ENCODE data around the gene MUC5AC. TPM values are rescaled to one million over a fixed set of nuclear protein-coding genes. Genes with fewer than 3 reads are reported as not detected.

The MUC5AC gene
- total RNA-seq, 1 donor from 2014 or later = not detected

DNA sequence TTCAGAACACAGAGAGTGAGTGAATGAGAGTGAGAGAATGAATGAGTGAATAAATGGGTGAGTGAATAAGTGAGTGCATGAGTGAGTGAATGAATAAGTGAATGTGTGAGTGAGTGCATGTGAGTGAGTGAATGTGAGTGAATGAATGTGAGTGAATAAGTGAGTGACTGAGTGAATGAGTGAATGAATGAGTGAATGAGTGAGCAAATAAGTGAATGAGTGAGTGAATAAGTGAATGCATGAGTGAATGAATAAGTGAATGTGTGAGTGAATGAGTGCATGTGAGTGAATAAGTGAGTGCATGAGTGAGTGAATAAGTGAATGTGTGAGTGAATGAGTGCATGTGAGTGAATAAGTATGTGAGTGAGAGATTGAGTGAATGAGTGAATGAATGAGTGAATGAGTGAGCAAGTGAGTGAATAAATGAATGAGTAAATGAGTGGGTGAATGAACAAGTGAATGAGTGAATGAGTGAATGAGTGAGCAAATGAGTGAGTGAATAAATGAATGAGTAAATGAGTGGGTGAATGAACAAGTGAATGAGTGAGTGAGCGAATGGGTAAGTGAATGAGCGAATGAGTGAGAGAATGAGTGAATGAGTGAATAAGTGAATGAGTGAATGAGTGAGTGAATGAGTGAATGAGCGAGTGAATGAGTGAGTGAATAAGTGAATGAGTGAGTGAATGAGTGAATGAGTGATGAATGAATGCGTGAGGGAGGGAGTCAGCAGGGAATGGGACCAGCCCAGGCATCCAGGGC, 43.8 kb downstream of the MUC5AC start:
- Mint-ChIP-seq H3K4me3 (no peak overlapping the region), H3K9me3 (no peaks in the 10 kb centered on the region), H3K4me1 (no peaks in the 10 kb centered on the region), H3K36me3 (ENCODE audit: low read depth) (no peaks in the 10 kb centered on the region), H3K27me3 (no peaks in the 10 kb centered on the region), H3K27ac (no peak overlapping the region)
- ATAC-seq (ENCODE audit: low read depth) = no peak
- intact Hi-C loops (cut with micrococcal nuclease) = no loop called here
- DNase-seq = no peak
- TF ChIP-seq, protein P1, sequence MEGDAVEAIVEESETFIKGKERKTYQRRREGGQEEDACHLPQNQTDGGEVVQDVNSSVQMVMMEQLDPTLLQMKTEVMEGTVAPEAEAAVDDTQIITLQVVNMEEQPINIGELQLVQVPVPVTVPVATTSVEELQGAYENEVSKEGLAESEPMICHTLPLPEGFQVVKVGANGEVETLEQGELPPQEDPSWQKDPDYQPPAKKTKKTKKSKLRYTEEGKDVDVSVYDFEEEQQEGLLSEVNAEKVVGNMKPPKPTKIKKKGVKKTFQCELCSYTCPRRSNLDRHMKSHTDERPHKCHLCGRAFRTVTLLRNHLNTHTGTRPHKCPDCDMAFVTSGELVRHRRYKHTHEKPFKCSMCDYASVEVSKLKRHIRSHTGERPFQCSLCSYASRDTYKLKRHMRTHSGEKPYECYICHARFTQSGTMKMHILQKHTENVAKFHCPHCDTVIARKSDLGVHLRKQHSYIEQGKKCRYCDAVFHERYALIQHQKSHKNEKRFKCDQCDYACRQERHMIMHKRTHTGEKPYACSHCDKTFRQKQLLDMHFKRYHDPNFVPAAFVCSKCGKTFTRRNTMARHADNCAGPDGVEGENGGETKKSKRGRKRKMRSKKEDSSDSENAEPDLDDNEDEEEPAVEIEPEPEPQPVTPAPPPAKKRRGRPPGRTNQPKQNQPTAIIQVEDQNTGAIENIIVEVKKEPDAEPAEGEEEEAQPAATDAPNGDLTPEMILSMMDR (IDR thresholded peaks at IDR 0.05) = no peak
- ChIA-PET POLR2A (no interaction called here), CTCF (interaction anchor here (3.1 to 5.9 kb wide), 2 partner anchors 314 to 373 kb away, joined by 23 to 48 read pairs; no protein-coding TSS in a partner anchor)

DNA sequence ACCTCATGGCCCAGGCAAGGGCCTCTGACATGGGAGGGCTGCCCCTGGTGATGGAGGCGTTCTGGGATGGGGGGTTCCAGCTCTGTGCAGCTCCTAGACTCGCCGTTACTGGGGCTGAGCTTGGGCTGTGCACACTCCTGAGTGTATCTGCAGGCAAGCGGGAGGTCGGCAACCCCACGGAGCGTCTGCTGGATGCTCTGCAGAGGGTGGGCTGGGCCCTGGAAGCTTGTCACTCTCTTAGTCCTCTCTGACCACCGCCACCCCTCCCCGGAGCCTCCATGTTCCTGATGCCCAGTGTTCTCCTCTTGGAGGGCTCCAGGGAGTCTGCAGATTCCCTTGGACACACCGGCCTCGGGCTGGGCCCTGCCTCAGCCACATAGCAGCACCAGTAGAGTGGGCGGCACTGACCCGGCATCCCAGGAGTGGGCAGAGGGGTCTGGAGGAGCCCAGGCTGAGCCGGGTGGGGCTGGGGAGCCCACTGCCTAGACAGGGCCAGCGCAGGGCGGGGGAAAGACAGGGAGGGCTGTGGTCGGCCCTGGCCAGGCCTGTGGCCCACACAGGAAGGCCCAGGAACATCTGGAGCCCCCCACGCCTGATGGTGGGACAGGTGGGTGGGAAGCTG, 44.5 kb downstream of the MUC5AC start:
- Mint-ChIP-seq H3K4me3 (no peak overlapping the region), H3K36me3 (ENCODE audit: low read depth) (no peaks in the 10 kb centered on the region), H3K27ac (no peak overlapping the region), H3K9me3 (no peaks in the 10 kb centered on the region), H3K4me1 (no peaks in the 10 kb centered on the region), H3K27me3 (no peaks in the 10 kb centered on the region)
- ATAC-seq (ENCODE audit: low read depth) (peak; percentile 29), DNase-seq (no peak)
- ChIA-PET CTCF (interaction anchor here (3.1 to 5.9 kb wide), 2 partner anchors 313 to 373 kb away, joined by 23 to 48 read pairs; no protein-coding TSS in a partner anchor), POLR2A (no interaction called here)
- TF ChIP-seq, protein P1 (IDR thresholded peaks at IDR 0.05) = no peak
- intact Hi-C loops (cut with micrococcal nuclease) = no loop called here

DNA sequence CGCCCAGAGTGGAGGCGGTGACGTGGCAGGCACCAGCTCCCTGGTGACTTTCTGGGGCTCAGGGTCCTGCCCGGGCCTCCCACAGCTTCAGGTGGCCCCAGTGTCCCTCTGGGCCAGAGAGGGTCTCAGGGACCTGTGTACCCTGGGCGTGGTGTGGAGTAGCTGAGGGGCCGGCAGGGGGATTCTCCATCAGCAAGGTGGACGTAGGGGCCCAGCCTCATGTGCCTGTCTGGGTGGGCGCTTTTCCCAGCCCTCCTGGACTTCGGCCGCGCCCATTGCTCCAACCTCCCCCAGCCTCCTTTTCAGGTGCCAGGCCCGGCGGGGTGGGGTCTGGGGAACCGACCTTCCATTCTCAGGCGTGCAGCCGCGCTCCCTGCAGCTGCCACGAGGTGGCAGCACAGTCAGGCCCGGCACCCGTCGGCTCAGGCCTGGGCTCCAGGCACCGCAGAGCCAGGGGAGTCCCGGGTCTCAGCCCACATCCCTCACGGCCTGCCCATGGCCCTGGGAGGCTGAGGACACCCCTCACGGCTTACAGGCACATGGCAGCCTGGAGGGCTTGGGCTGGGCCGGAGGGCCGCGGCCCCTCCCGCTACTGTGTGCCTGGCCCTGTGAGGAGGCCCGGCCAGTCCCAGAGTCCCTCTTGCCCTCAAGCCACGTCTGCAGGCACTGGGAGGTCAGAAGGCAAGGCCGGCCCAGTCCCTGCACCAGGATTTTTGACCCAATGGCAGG, 45.2 kb downstream of the MUC5AC start:
- Mint-ChIP-seq H3K9me3 (no peaks in the 10 kb centered on the region), H3K36me3 (ENCODE audit: low read depth) (no peaks in the 10 kb centered on the region), H3K27me3 (no peaks in the 10 kb centered on the region), H3K4me3 (no peak overlapping the region), H3K27ac (no peak overlapping the region), H3K4me1 (no peaks in the 10 kb centered on the region)
- intact Hi-C loops (cut with micrococcal nuclease) = loop anchor here (1.0 kb wide), 1 partner anchor 371 kb away; no protein-coding TSS in a partner anchor
- TF ChIP-seq, protein P1 (IDR thresholded peaks at IDR 0.05) = no peak
- POLR2A ChIA-PET = no interaction called here
- ATAC-seq (ENCODE audit: low read depth) (peak; percentile 94), DNase-seq (peak; percentile 72)
- CTCF ChIA-PET = interaction anchor here (3.1 to 5.9 kb wide), 2 partner anchors 312 to 372 kb away, joined by 23 to 48 read pairs; no protein-coding TSS in a partner anchor

DNA sequence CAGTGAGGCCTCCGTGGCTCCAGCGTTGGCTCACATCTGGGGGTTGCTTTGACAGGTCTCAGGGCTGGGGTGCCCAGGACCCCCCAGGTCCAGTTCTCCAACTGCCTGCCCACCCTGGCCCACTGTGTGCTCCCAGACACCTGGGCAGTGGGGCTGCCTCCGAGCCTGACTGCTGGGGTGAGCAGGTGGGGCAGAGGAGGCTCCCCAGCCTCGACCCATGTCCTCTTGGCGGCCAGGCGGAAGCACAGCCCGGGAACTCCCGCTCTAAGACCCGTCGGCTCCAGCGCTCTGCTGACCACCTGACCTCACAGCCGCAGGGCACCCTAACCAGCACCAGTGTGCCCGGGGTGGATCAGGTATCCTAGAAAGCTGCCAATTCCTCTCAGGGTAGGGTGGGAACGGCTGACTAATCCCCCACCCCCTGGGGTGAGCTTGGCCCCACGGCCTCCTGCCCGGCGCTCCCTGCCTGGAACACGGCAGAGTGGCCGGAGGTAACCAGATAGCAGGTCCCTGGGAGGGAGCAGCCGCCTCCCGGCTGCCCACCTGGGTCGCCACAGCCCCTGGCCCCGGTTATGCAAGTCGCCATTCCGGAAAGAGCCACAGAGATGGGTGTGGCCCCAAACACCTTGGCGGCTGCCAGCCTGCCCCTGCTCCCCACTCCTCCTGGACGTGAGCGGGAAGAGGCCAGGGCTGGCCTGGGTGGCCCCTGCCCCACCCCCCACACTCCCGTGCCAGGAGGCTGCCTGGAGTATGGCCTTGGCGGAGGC, 45.9 kb downstream of the MUC5AC start:
- H3K9me3 Mint-ChIP-seq = no peaks in the 10 kb centered on the region
- no peak overlapping the region for H3K4me3 Mint-ChIP-seq
- TF ChIP-seq, protein P1 (IDR thresholded peaks at IDR 0.05) = no peak
- no peaks in the 10 kb centered on the region for H3K36me3 Mint-ChIP-seq (ENCODE audit: low read depth)
- no peak for DNase-seq
- no peak overlapping the region for H3K27ac Mint-ChIP-seq
- CTCF ChIA-PET = interaction anchor here (1.3 to 5.9 kb wide), 3 partner anchors 181 to 371 kb away, joined by 3 to 48 read pairs (median 23); no protein-coding TSS in a partner anchor
- POLR2A ChIA-PET = no interaction called here
- H3K27me3 Mint-ChIP-seq = no peaks in the 10 kb centered on the region
- no peak for ATAC-seq (ENCODE audit: low read depth)
- no peaks in the 10 kb centered on the region for H3K4me1 Mint-ChIP-seq
- intact Hi-C loops (cut with micrococcal nuclease) = loop anchor here (1.0 kb wide), 1 partner anchor 371 kb away; no protein-coding TSS in a partner anchor
